ENCODE results near the gene ELMO1.

ELMO1 gene

DNA sequence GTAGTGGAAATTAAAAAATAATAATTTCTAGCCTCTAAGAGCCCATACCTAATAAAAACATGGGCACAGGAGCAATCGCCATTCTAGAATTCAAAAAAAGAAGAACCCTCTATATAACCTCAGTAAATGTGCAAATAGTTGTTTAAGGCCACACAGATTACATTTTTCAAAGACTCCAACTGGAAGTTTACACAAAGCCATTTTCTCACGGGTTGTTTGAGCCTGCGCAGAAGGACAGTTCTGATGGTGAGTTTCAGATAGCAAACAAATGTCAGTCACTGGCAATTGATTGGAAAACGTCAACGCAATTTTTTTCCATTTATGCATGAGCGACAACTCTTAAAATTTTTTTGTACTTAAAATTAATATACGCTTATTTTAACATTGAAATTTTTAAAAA lies 23.0 kb upstream of the ELMO1 start:
- no peak for DNase-seq

DNA sequence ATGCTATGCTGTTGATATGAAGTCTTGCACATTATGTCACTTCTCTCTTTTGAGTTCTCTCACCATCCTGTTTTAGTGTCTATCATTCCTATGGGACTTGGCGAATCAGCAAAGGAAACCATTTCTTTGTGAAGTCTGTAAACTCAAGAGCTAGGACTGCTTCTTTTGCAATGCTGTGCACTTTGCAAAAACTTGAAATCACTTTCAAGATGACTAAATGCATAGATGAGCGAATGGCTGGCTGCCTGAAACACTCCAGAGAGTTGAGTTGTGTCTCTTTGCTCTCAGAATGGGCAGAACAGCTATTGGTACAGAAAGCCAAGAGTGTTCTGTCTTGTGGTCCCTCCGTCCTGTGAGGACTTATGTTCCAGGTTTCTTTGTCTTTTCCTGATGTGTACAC lies 18.3 kb upstream of the ELMO1 start:
- DNase-seq = no peak

DNA sequence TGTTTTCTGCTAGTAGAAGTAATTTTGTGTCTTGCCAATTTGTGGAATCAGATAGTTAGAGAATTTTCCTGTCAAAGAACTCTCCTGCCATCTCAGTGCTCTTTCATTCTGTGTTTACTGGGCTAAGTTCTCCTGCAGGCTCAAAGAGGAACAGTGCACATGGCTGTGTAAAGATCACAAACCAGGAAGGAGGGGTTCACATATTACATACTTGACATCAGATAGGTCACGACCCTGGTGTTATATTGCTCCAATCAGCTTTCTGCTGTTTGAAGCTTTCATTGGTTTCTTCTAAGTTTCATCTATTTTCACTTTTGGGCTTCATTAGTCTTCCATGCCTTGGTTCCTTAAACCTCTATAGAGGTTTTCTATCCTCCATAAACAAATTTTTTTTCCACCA lies 13.5 kb upstream of the ELMO1 start:
- no peak for DNase-seq

DNA sequence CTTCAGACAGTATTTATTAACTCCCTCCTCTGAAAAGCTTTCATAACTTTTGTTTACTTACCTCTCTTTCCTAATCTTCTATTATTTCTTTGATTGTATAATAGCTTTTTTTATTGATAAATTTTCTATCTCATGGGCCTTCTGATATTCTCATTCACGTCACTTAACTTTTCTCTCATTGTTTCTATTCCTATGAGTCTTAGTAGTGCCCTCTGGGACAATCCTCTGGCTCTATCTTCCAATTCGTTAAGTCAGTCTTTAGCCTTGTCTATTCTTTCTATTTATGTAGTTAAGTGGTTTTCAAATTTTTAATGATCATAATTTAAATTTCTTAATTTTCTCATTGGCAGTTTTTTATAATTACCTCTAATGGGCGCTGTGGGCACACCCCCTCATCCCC lies 6.4 kb upstream of the ELMO1 start:
- DNase-seq = no peak

DNA sequence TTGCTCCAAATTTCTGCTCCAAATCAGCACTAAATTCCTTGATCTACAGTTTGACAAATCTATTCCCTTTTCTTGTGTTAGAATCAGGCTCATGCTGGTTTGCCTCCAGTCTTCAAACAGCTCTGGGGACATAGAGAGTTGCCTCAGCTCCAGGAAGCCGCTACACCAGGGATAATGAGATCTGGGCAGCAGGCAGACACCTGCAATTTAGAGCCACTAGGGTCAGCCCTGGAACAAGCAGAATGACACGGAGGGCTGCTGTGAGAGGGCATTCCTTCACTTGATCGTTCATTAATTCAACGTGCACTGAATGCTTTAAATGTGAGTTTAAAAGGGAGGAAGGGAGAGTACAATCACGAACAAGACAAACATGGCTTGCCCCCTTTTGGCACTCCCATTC lies 3.7 kb upstream of the ELMO1 start:
- DNase-seq = no peak

DNA sequence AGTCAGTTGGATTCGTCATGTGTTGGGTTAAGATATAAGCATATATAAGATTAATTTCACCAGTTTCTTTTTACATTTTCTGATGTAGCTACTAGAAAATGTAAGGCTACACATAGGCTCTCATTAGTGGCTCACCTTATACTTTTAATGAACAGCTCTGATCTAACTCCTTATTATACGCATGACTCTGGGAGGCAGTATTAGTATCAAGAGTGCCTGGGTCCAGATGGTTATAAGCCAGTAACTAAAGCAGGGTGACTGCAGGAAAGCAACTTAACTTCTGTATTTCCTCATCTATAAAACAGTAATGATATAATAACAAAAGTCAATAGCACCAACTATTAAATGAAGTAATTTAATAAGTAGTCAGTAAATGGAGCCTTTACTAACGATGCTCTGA lies 1.4 kb upstream of the ELMO1 start:
- DNase-seq = peak in 1 of 2 experiments; percentile 31

DNA sequence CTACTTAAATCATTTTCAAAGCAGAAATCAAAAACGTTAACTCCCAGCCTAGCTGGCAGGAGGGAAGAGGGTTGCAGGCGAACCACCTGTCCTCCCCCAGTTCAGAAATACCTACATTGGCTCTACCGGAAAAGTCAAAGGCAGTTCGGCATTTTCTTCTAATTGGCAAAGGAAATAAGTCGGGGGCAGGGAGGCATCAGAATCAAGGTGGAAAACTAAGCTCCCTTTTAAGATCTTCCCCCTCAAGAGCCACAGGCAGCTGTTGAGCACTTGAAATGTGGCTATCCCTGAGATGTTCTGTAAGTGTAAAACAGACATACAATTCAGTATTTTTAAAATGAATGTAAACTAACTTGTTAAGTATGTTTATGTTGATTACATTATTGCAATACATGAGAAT lies 957 bp upstream of the ELMO1 start:
- no peak for DNase-seq

DNA sequence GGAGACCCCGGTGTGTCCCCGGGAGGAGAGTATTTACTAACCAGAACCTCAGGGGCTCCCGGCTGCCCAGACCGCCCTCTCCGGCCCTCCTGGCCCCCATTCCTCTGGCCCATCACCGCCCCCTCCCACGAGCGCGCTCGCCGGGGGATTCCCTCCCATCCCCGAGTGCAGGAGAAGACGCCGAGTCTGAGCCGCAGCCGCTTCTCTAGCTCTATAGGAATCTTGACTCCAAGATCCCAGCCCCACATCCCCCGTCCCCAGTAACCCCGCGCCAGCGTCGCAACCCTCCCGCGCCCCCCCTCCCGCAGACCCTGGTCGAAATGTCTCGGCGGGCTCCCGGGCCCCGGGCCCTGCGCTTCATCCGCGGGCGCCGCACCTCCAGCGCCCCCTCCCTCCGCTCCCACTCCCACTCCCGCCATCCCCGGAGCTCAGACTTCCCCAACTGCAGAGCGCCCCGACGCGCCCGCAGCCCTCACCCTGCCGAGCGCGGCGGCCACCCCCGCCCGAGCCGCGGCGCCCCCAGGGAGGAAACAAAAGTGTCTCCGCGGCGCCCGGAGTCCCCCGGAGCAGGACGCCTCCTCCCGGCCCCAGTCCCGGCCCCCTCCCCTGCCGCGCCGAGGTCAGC lies 541 bp downstream of the ELMO1 start:
- peak in 1 of 2 experiments; percentile 59 for DNase-seq

DNA sequence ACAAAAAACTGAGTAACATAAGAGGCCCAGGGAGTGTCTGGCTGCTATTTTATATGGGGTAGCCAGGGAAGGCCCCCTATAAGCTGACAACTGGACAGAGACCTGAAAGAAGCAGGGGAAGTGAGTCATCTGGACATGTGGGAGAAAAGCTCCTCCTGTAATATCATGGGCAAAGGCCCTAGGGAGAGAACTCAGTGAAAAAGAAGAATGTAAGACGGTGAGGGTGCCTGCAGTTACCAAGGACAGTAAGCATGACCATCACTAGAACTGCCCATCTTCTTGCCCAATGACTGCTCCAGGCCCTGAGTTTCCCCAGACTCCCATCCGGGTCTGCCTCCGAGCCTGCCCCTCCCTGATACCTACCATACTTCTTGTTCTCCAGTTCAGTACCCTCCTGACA lies 2.3 kb downstream of the ELMO1 start:
- DNase-seq = no peak

DNA sequence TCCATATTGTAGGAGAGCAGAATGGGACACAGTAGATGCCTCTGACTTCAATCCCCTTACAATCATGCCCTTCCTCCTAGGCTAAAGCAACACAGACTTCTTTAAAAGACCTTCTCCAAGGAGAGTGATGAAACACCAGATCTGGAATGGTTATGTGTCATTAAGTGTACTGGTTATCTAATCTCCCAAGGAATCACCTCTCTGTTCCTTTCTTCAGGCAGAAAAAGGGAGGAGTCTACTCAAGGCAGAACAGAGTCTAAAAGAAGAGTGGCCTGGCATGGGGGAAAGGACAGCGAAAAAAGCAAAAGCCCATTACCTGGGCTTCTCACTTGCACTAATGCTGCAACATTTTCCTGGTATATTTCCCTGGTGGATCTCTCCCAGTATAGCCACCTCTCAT lies 2.9 kb downstream of the ELMO1 start:
- no peak for DNase-seq

DNA sequence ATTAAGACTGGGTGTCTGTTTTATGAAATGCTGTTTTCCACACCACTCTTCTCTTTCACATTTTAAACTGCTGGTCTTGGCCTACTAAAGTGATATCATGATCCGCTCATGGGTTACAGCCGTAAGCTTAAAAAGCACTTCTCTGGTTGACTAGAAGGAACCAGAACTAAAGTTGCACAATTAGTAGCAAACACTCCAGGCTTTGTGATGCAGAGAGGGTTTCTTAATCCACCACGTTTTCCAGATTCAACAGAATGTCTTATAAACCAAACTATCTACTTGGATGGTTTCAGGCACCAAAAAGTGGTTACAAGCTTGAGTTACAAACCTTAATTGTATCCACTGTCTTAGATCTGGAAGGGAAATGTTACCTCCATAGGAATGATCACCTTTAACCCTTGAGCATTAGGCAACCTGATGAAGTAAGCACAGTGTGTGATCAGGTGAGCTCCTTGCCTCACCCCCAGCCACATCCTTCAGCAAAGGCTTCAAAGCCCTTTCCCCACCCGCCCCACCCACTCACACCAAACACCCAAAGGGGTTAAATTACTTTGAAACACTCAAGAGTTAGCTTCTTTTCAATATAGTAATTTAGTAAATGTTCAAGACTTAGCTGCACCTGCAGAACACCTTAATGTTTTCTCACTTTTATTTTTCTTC lies 3.5 kb downstream of the ELMO1 start:
- no peak for DNase-seq

DNA sequence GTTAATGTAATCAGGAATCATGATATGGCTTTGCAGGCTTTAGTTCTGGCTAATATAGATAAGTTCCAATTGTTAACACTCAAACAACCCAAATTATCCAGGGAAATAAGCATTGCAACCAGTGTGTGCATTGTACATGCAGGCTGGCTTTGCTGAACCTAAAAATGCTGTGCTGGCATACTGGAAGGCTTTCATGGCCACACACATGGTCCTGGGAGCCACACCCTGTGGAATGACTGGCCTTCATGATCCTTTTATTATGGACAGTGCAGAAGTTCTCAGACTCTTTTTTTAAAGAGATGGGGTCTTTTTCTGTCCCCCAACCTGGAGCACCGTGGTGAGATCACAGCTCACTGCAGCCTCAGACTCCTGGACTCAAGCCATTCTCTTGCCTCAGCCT lies 5.0 kb downstream of the ELMO1 start:
- DNase-seq = no peak

DNA sequence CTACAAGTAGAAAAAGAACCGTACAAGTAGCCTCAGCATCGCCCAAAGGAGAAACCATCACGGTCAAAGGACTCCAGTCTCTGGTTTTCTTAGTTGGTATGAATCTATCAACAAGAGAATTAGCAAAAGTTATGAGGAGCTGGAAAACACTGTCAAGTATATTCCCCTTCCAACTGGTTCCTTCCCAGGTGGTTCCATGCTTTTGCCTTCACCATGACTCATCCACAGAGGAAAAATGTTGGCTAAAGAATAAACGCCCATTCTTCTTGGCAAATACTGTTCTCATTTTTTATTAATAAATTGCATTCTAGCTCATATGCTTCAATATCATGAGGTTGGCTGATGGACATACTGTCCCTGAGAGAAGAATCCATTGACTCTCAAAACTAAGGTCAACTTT lies 6.4 kb downstream of the ELMO1 start:
- DNase-seq = no peak

DNA sequence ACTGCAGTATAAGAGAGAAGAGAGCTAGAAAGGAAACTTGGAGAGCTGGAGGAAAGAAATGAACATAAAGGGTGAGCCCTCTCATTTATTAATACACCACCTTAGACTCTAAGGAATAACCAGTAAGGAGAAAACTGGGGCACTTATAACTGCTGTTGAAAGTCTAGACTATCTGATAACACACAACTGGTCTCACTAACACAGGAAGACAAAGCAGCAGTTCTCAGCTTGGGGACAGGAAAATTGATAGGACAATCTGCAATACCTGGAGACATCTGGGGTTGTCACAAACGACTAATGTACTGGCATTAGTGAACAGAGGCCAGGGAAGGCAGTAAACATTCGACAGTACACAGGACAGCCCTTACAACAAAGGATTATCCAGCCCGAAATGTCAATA lies 6.8 kb downstream of the ELMO1 start:
- DNase-seq = no peak

DNA sequence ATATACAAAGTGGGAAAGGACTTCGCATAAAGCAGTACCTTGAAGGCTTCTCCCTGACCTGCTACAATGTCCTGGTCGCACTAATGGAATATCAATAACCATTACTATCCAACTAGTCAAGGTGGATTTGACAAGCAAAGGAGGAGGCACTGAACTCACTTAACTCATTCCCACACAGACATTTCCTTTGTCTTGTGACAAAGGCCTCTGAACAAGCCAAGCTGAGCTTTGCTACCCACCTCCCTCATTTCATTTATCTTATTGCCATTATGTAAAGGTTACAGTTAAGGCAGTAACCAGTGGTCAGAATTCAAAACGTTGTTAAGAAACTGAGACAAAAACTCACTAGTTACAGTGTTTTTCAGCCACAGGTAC lies 7.3 kb downstream of the ELMO1 start:
- no peak for DNase-seq

DNA sequence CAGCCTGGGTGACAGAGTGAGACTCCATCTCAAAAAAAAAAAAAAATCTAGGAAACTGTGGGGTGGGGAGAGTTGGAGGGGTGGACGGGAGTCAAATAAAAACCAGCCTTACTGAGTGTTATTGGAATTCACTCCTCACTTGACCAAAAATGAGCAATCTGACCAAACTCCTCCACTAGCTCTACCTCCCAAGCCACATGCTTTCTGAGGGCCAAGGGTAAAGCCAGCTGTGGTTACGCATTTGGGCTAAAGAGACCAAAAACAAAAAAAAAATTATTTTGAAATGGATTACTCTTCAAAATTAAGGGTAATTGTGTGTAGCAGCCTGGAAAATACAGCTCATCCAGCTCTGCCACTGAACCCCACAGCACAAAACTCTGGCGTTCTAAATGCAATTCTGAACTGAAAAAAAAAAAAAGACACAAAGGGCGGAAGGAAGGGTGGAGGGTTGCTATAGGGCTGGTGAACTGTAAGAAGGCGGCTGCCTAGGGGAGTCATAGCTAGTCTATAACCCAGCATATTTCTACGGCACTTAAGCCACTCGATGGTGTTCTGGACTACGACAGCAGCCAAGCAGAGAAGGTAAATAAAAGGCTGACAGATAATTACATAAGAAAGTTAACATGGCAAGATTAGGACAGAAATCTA lies 7.8 kb downstream of the ELMO1 start:
- DNase-seq = no peak

DNA sequence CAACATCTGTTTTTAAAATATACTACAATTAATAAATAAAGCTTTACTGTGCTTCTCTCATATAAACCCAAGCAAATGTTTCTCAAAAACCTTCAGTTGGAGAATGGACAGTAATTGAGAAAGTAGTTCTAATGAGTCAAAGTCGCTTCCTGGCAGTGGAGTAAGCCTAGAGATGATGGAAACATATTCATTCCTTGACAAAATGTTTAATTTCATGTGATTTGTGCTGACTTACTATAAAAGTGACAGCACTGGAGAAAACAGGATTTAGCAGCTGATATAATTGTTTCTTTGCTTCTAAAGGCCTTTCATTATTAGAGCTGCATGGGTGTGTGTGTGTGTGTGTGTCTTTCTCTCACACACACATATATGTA lies 9.0 kb downstream of the ELMO1 start:
- no peak for DNase-seq

DNA sequence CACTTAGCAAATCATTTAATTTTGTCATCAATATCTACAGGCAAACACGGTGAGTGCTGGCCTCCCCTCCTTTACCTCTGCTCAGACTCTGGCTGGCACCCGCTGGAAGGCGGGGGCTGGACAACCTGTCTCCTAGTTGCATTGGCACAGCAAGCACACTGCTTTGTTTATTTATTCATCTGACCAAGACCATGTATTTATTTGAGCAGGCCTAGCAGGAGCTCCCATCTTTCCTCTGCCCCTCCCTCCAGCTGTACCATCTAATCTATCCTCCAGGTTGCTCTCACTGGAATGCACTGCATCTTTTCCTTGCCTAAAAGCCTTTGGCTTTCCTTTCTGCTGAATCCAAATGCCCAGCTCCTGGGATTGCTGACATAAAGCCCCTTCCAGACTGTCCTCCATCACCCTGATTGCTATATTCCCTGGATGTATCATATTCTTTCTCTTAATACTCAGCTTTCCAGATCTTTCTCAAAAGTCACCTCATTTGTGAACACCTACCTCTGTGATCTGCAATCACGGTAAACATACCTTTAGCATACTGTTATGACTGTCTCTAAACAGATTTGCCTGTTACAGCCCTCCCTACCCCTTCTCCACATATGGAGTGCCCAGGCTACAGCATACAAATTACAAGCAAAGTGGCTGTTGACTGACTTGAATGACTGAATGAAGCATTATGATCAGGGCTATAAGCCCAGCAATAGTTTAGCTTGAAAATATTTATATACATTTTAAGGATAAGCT lies 9.6 kb downstream of the ELMO1 start:
- peak; percentile 13 to 73 for DNase-seq

DNA sequence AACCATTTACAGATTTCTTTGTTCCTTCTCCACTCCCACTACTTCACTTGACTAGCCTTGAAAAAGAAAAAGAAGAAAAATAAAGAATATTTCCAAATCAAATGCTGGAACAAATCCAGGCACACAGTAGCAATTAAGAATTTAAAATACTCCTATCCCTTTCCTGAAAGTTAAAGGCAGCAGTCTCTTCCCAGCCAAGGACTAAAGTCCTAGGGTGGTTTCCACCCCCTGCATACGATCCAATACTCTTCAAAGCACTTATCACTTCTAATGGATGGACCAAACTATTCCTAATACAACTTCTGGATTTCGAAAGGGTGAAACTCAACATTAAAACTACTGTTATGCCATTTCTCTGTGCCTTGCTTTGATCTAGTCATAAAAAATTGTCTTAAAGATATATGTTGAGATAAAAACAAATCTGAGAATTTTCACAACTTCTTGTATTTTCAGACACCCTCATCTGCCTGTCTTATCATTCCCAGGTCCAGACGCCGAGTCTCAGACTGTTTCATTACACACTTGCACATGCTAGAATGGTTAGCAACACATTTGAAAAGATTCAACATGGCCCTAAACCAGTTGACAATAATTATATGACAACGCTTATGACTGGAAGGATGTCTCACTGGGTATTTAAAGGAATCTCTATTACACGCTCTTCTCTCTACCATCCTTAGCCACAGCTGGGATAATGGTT lies 13.4 kb downstream of the ELMO1 start:
- no peak for DNase-seq

DNA sequence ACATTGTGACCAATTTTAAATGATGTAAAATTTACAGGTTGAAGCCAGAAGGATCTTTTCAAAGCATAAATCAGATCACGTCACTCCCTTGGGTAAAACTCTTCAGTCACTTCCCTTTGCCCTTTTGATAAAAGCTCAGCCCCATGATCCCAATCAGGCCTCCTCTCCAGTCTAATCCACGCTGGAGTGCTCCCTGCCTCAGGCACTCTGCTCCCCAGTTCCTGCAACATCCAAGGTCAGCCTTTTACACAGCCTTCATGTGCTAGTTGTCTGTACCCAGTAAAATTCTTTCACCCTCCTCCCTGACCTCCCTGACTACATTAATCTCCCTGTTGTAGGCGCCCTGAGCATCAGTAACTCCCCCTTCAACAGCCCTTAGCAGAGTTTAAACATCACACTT lies 14.1 kb downstream of the ELMO1 start:
- DNase-seq = no peak

DNA sequence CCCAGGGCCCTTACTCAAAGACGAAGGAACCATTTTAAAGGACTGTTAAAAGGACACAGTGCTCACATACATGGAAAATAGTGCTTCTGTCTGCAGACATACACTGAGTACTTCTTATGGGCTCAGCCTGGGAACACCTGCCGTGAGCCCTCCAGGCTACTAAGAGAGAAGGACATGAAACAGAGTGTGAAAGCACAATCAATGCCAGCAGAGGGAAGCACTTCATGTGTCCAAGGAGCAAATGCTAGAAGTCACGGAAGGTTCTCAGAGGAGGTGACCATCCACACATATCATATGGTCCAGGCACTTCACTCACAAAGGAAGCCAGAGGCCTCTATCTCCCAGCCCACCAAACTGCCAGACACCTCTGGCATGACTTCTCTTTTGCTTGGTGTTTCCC lies 15.5 kb downstream of the ELMO1 start:
- peak; percentile 15 to 34 for DNase-seq

DNA sequence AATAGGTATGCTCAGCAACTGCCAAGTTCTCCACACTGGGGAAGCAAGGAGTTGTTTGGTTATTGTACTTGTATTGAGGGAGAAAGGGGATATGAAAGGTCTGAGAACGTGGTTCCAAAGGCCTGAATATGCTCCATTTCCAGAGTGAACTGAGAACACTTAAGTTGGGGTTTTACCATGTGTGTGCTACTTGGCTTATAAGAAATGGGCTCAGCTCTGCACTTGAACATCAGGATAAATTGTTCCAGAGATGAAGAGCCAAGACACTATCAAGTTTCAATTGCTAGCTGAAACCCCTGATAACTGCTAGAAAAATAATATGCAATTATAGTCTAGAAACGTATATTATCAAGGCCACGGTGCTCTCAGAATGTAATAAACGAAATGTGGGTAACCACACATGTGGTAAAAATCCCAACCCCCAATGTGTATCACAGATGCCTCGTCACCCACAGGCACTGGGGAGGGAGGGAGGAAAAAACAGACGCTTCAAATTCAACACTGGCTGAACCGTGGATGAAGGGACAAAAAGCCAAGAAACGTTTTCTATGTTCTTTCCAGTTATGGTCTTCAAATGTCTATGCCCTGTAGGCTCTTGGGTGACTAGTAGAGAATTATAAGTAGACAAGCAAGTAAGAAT lies 16.3 kb downstream of the ELMO1 start:
- DNase-seq = no peak

DNA sequence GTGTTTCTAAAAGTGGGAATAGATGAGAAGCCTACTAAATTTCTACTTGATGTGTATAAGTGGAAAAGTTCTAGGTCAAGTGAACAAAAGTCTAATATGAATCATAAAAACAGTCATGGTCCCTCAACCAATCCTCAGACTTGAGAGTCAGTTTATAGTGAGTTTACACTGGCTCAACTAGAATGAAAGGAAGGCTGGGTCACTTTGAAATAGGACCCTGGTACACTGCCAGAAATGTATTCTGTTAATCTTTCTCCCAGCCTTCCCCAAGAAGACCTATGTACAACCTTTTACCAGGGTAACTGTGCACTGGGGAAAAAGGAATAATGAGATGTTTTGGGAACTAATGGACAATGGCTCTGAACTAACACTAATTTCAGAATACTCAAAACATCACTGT lies 17.3 kb downstream of the ELMO1 start:
- DNase-seq = no peak
